ENCODE measurements around the gene CD6. TPM values are rescaled to one million over a fixed set of nuclear protein-coding genes. Genes with fewer than 3 reads are reported as not detected.
A peak's percentile ranks its signal among the peaks of the same experiment; 100 is the strongest.

CD6 gene
- polyA plus RNA-seq, 3 donors from 2014 or later, result 17.3 to 47.3 (median 19.1) TPM

- Mint-ChIP-seq H3K4me1 (peaks cover 17 to 18% of the 10 kb centered on the region in 2 donors), H3K4me3 (peak overlapping the region in 4 of 5 donors; percentile 31 to 71 (median 55)), H3K27me3 (ENCODE audit: low read depth in 3 of 3) (peaks cover 0 to 2% (median 1%) of the 10 kb centered on the region in 3 donors), H3K9me3 (no peaks in the 10 kb centered on the region), H3K36me3 (peaks cover 0 to 12% (median 4%) of the 10 kb centered on the region in 3 donors), H3K27ac (peak overlapping the region; percentile 10 to 88 (median 80))
- peak; percentile 26 to 60 (median 31) for DNase-seq
Observed at GRCh38 chr11:60985991-60986915, 14.8 kb downstream of the CD6 start.

- peaks cover 18 to 19% of the 10 kb centered on the region in 2 donors for H3K4me1 Mint-ChIP-seq
- DNase-seq, result no peak
Observed at GRCh38 chr11:60987577-60988277, 16.2 kb downstream of the CD6 start.

GRCh38 chr11:60988658-60989057 is 17.2 kb downstream of the CD6 start:
- DNase-seq, result no peak
- peaks cover 24 to 27% of the 10 kb centered on the region in 2 donors for H3K4me1 Mint-ChIP-seq
- peaks cover 0 to 3% (median 0%) of the 10 kb centered on the region in 3 donors for H3K27me3 Mint-ChIP-seq (ENCODE audit: low read depth in 3 of 3)
- no peak overlapping the region for H3K4me3 Mint-ChIP-seq
- no peaks in the 10 kb centered on the region for H3K9me3 Mint-ChIP-seq
- H3K27ac Mint-ChIP-seq, result peak overlapping the region in 1 of 6 donors; percentile 19
- H3K36me3 Mint-ChIP-seq, result peaks cover 1 to 8% (median 4%) of the 10 kb centered on the region in 3 donors

More at GRCh38 chr11:60987577-60988277, 16.2 kb downstream of the CD6 start:
- Mint-ChIP-seq H3K27me3 (ENCODE audit: low read depth in 3 of 3) (peaks cover 0 to 2% (median 1%) of the 10 kb centered on the region in 3 donors), H3K36me3 (peaks cover 0 to 12% (median 4%) of the 10 kb centered on the region in 3 donors), H3K4me3 (no peak overlapping the region), H3K9me3 (no peaks in the 10 kb centered on the region), H3K27ac (peak overlapping the region in 3 of 6 donors; percentile 78 to 89 (median 88))

GRCh38 chr11:60989093-60989650 is 17.7 kb downstream of the CD6 start:
- H3K9me3 Mint-ChIP-seq, result no peaks in the 10 kb centered on the region

DNA sequence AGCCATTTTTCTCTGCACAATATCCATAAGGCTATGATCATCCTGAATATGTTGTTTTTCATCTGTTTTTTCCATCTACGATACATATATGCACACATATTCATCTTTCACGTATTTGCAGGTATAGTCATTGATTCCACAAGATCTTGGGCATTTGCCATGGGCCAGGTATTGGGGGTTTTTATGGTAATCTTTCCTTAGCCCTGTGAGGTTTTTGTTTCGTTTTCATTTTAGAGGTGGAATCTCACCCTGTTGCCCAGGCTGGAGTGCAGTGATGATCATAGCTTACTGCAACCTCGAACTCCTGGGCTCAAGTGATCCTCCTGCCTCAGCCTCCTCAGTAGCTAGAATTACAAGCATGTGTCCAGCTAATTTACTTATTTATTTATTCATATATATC is 20.0 kb downstream of the CD6 start:
- H3K4me3 Mint-ChIP-seq, result no peak overlapping the region
- peaks cover 30 to 37% of the 10 kb centered on the region in 2 donors for H3K4me1 Mint-ChIP-seq
- H3K27me3 Mint-ChIP-seq (ENCODE audit: low read depth in 3 of 3), result peaks cover 0 to 4% (median 3%) of the 10 kb centered on the region in 3 donors
- peaks cover 4 to 8% (median 7%) of the 10 kb centered on the region in 3 donors for H3K36me3 Mint-ChIP-seq
- no peak for DNase-seq
- H3K9me3 Mint-ChIP-seq, result no peaks in the 10 kb centered on the region
- no peak overlapping the region for H3K27ac Mint-ChIP-seq

More at GRCh38 chr11:60989093-60989650, 17.7 kb downstream of the CD6 start:
- Mint-ChIP-seq H3K27ac (peak overlapping the region in 1 of 6 donors; percentile 19), H3K4me1 (peaks cover 24 to 32% of the 10 kb centered on the region in 2 donors), H3K4me3 (no peak overlapping the region), H3K36me3 (peaks cover 4 to 8% (median 4%) of the 10 kb centered on the region in 3 donors), H3K27me3 (ENCODE audit: low read depth in 3 of 3) (peaks cover 0 to 4% (median 0%) of the 10 kb centered on the region in 3 donors)
- no peak for DNase-seq

GRCh38 chr11:60992842-60993409 is 21.4 kb downstream of the CD6 start:
- H3K9me3 Mint-ChIP-seq, result no peaks in the 10 kb centered on the region
- H3K4me1 Mint-ChIP-seq, result peaks cover 29 to 31% of the 10 kb centered on the region in 2 donors
- peak overlapping the region in 2 of 5 donors; percentile 27 to 43 for H3K4me3 Mint-ChIP-seq
- DNase-seq, result no peak
- peaks cover 0 to 4% (median 3%) of the 10 kb centered on the region in 3 donors for H3K27me3 Mint-ChIP-seq (ENCODE audit: low read depth in 3 of 3)
- H3K27ac Mint-ChIP-seq, result peak overlapping the region in 2 of 6 donors; percentile 63 to 83
- H3K36me3 Mint-ChIP-seq, result peaks cover 3 to 4% (median 4%) of the 10 kb centered on the region in 3 donors

DNA sequence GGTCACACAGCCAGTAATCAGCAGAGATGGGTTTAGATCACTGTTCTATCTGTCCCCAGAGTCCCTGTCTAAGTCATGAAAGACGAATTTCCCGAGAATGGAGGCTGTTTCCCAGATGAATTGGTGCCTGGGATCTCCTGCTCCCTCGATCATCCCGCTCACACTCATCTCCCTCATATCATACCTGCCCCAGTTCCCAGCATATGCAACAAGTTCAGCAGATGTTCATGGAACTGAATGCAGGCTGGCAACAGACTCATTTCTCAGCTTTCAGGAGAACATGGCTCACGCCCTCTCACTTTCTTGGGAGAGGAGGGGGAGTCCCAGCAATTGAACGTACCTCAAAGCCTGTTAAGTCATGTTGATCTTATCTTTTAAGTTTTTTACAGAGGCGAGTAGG is 22.1 kb downstream of the CD6 start:
- peaks cover 29 to 30% of the 10 kb centered on the region in 2 donors for H3K4me1 Mint-ChIP-seq
- H3K27me3 Mint-ChIP-seq (ENCODE audit: low read depth in 3 of 3), result peaks cover 0 to 4% (median 3%) of the 10 kb centered on the region in 3 donors
- peaks cover 3 to 4% (median 4%) of the 10 kb centered on the region in 3 donors for H3K36me3 Mint-ChIP-seq
- H3K27ac Mint-ChIP-seq, result peak overlapping the region; percentile 47 to 83 (median 64)
- no peaks in the 10 kb centered on the region for H3K9me3 Mint-ChIP-seq
- H3K4me3 Mint-ChIP-seq, result peak overlapping the region in 3 of 5 donors; percentile 34 to 83 (median 62)
- no peak for DNase-seq

GRCh38 chr11:60994541-60995080 is 23.1 kb downstream of the CD6 start:
- peak in 2 of 3 donors; percentile 37 to 38 for DNase-seq
- peak overlapping the region; percentile 80 to 86 (median 82) for H3K27ac Mint-ChIP-seq
- H3K36me3 Mint-ChIP-seq, result peaks cover 3 to 4% (median 4%) of the 10 kb centered on the region in 3 donors
- H3K4me3 Mint-ChIP-seq, result peak overlapping the region; percentile 49 to 83 (median 65)
- no peaks in the 10 kb centered on the region for H3K9me3 Mint-ChIP-seq
- peaks cover 29 to 30% of the 10 kb centered on the region in 2 donors for H3K4me1 Mint-ChIP-seq
- H3K27me3 Mint-ChIP-seq (ENCODE audit: low read depth in 3 of 3), result peaks cover 0 to 3% (median 2%) of the 10 kb centered on the region in 3 donors

DNA sequence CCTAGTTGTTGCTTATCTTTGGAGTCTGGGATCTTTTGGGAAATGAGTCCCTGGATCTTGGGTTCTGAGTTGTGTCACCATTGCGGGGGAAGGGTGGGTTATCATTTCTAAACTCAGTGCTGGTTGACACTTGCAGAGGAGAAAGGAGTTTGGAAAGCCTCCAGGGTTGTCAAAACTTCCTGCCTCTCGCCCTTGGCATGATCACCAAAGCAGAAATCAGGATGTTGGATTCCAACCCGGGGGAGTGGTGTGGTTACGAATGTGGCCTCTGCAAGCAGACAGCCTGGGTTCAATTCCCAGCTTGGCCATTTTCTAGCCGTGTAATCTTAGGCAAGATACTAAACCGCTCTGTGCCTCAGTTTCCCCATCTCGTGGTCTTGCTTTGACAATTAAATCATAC is 24.3 kb downstream of the CD6 start:
- Mint-ChIP-seq H3K36me3 (peaks cover 2 to 4% (median 3%) of the 10 kb centered on the region in 3 donors), H3K27ac (peak overlapping the region in 4 of 6 donors; percentile 81 to 84 (median 82)), H3K27me3 (ENCODE audit: low read depth in 3 of 3) (peaks cover 0 to 3% (median 2%) of the 10 kb centered on the region in 3 donors), H3K4me1 (peaks cover 29 to 30% of the 10 kb centered on the region in 2 donors), H3K4me3 (peak overlapping the region in 1 of 5 donors; percentile 6), H3K9me3 (no peaks in the 10 kb centered on the region)
- no peak for DNase-seq

DNA sequence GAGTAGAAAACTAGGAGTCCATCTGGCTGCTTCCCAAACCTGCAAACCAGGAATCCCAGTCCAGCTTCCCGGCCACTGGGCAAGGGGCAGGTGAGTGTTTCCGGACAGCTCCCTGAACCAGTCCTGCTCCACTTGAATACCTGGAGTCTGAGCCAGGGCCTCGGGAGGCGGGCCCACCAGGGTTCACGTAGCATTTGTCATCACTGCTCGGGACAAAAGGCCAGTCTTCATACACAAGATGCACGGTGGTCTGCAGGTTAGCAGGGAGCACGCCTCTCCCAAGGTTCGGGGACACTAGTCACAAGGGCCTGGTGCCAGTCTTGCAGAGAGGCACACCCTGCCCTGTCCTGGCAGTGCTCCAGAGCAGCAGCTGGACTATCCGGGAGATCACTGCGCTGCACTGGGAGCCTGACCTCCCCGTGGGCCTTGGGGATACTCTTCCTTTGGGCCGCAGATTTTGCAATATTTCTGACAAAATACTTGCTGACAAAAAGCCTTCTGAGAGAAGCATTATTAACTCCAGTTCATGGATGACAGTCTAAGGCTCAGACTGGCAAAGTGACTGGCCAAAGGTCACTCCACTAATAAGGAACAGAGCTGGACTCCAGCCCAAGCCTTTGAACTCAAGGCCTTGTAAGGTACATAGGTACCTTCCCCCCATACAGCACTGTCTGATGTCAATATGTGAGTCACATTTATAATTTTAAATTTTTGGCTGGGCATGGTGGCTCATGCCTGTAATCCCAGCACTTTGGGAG is 25.1 kb downstream of the CD6 start:
- no peak overlapping the region for H3K27ac Mint-ChIP-seq

DNA sequence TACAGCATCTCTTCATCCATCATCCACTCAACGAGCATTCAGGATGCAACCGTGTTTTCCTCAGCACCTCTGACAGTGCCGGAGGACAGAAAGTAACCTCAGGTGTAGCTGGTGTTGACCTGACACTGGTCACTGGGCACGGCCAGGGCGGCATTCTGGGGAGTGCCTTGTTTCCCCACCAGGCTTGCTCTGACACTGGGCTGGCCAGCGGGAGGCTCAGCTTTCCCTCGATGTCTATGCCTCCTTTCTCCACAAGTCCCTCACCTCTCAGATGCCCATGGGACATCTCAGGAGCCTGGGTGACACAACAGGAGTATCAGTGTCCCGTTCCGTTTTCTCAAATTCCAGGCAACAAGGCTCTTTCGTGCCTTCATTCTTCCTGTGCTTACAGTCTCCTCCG is 28.9 kb downstream of the CD6 start:
- Mint-ChIP-seq H3K9me3 (no peaks in the 10 kb centered on the region), H3K36me3 (peaks cover 0 to 3% (median 0%) of the 10 kb centered on the region in 3 donors), H3K4me3 (no peak overlapping the region), H3K27me3 (ENCODE audit: low read depth in 3 of 3) (peaks cover 0 to 4% (median 2%) of the 10 kb centered on the region in 3 donors), H3K27ac (peak overlapping the region in 1 of 6 donors; percentile 1), H3K4me1 (peaks cover 21 to 25% of the 10 kb centered on the region in 2 donors)
- no peak for DNase-seq

More for the DNA sequence above, 25.1 kb downstream of the CD6 start:
- peaks cover 0 to 3% (median 2%) of the 10 kb centered on the region in 3 donors for H3K27me3 Mint-ChIP-seq (ENCODE audit: low read depth in 3 of 3)
- no peak overlapping the region for H3K4me3 Mint-ChIP-seq
- H3K9me3 Mint-ChIP-seq, result no peaks in the 10 kb centered on the region
- peaks cover 28 to 29% of the 10 kb centered on the region in 2 donors for H3K4me1 Mint-ChIP-seq
- DNase-seq, result no peak
- H3K36me3 Mint-ChIP-seq, result peaks cover 3 to 4% (median 3%) of the 10 kb centered on the region in 3 donors

DNA sequence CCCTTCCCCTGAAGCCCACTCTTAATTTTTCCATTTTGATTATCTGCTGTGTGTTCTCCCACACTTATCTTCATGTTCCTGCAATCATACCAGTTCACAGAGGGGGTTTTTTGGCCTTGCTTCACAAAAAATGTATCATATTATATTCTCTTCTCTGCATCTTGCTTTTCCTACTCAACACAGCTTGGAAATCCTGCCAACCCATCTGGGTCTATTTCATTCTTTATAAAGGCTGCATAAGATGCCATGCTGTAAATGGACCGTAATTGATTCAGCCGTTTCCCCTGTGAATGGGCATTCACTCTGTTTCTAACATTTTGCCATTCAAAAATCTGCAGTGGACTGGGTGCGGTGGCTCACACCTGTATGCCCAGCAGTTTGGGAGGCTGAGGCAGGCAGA is 30.5 kb downstream of the CD6 start:
- Mint-ChIP-seq H3K36me3 (peaks cover 0 to 3% (median 0%) of the 10 kb centered on the region in 3 donors), H3K4me1 (peaks cover 29 to 30% of the 10 kb centered on the region in 2 donors), H3K9me3 (no peaks in the 10 kb centered on the region), H3K27me3 (ENCODE audit: low read depth in 3 of 3) (peaks cover 0 to 4% (median 4%) of the 10 kb centered on the region in 3 donors), H3K27ac (no peak overlapping the region), H3K4me3 (no peak overlapping the region)
- DNase-seq, result no peak

All from immature natural killer cell (primary cell).